ENCODE measurements around the gene CLUH.

The CLUH gene

GRCh38 chr17:2737693-2738092 is 26.1 kb upstream of the CLUH start:
- Histone ChIP-seq H2AFZ (ENCODE audit: low read length) (no peak overlapping the region), H3K9me2 (replicated peaks; ENCODE audit: low read depth, low read length) (no peaks in the 10 kb centered on the region), H3K9ac (ENCODE audit: low read depth, low read length, poor library complexity, severe bottlenecking) (no peak overlapping the region), H3K4me3 (ENCODE audit: low read length, poor library complexity, severe bottlenecking) (no peak overlapping the region), H3K36me3 (ENCODE audit: insufficient read depth, low read length) (no peaks in the 10 kb centered on the region), H3K4me2 (ENCODE audit: low read depth, low read length, poor library complexity, severe bottlenecking) (no peak overlapping the region), H3K79me2 (ENCODE audit: insufficient read depth, low read length) (no peaks in the 10 kb centered on the region), H3F3A (ENCODE audit: low read depth) (no peaks in the 10 kb centered on the region), H3K9me3 (ENCODE audit: insufficient read depth, low read depth, low read length) (no peaks in the 10 kb centered on the region), H3K4me1 (ENCODE audit: insufficient read depth, low read length, poor library complexity, severe bottlenecking) (no peaks in the 10 kb centered on the region), H3K27me3 (ENCODE audit: insufficient read depth, low read length, poor library complexity, severe bottlenecking) (no peaks in the 10 kb centered on the region), H4K20me1 (ENCODE audit: insufficient read depth, low read length, poor library complexity, severe bottlenecking) (no peaks in the 10 kb centered on the region)
- TF ChIP-seq EZH2phosphoT487 (IDR thresholded peaks at IDR 0.05; ENCODE audit: borderline replicate concordance) (no peak), CTCF (conservative IDR thresholded peaks at IDR 0.05; ENCODE audit: low read length) (no peak)

GRCh38 chr17:2736956-2737355 is 25.4 kb upstream of the CLUH start:
- H3K4me3 ChIP-seq (ENCODE audit: low read length, poor library complexity, severe bottlenecking), result no peak overlapping the region
- no peak overlapping the region for H2AFZ ChIP-seq (ENCODE audit: low read length)
- H3K9me2 ChIP-seq (replicated peaks; ENCODE audit: low read depth, low read length), result no peaks in the 10 kb centered on the region
- H3K9me3 ChIP-seq (ENCODE audit: insufficient read depth, low read depth, low read length), result no peaks in the 10 kb centered on the region
- no peaks in the 10 kb centered on the region for H3K79me2 ChIP-seq (ENCODE audit: insufficient read depth, low read length)
- TF ChIP-seq EZH2phosphoT487 (IDR thresholded peaks at IDR 0.05; ENCODE audit: borderline replicate concordance), result no peak
- no peak for TF ChIP-seq CTCF (conservative IDR thresholded peaks at IDR 0.05; ENCODE audit: low read length)
- H4K20me1 ChIP-seq (ENCODE audit: insufficient read depth, low read length, poor library complexity, severe bottlenecking), result no peaks in the 10 kb centered on the region
- no peaks in the 10 kb centered on the region for H3K36me3 ChIP-seq (ENCODE audit: insufficient read depth, low read length)
- no peaks in the 10 kb centered on the region for H3K27me3 ChIP-seq (ENCODE audit: insufficient read depth, low read length, poor library complexity, severe bottlenecking)
- H3K9ac ChIP-seq (ENCODE audit: low read depth, low read length, poor library complexity, severe bottlenecking), result no peak overlapping the region
- H3F3A ChIP-seq (ENCODE audit: low read depth), result no peaks in the 10 kb centered on the region
- no peak overlapping the region for H3K4me2 ChIP-seq (ENCODE audit: low read depth, low read length, poor library complexity, severe bottlenecking)
- H3K4me1 ChIP-seq (ENCODE audit: insufficient read depth, low read length, poor library complexity, severe bottlenecking), result no peaks in the 10 kb centered on the region

GRCh38 chr17:2735896-2736295 is 24.3 kb upstream of the CLUH start:
- Histone ChIP-seq H4K20me1 (ENCODE audit: insufficient read depth, low read length, poor library complexity, severe bottlenecking) (no peaks in the 10 kb centered on the region), H3K4me1 (ENCODE audit: insufficient read depth, low read length, poor library complexity, severe bottlenecking) (no peaks in the 10 kb centered on the region), H3F3A (ENCODE audit: low read depth) (no peaks in the 10 kb centered on the region), H3K4me2 (ENCODE audit: low read depth, low read length, poor library complexity, severe bottlenecking) (no peak overlapping the region), H2AFZ (ENCODE audit: low read length) (no peak overlapping the region), H3K27me3 (ENCODE audit: insufficient read depth, low read length, poor library complexity, severe bottlenecking) (no peaks in the 10 kb centered on the region), H3K79me2 (ENCODE audit: insufficient read depth, low read length) (no peaks in the 10 kb centered on the region), H3K9me2 (replicated peaks; ENCODE audit: low read depth, low read length) (no peaks in the 10 kb centered on the region), H3K9me3 (ENCODE audit: insufficient read depth, low read depth, low read length) (no peaks in the 10 kb centered on the region), H3K4me3 (ENCODE audit: low read length, poor library complexity, severe bottlenecking) (no peak overlapping the region), H3K9ac (ENCODE audit: low read depth, low read length, poor library complexity, severe bottlenecking) (no peak overlapping the region), H3K36me3 (ENCODE audit: insufficient read depth, low read length) (no peaks in the 10 kb centered on the region)
- TF ChIP-seq EZH2phosphoT487 (IDR thresholded peaks at IDR 0.05; ENCODE audit: borderline replicate concordance) (no peak), CTCF (conservative IDR thresholded peaks at IDR 0.05; ENCODE audit: low read length) (no peak)
